ENCODE measurements around the gene EHD1.

Gene EHD1

GRCh38 chr11:64878494-64879243, at the start of gene EHD1:
Gene EHD1, minus strand, starts transcription at chr11:64878621. Its CDS starts 157 bp downstream, at chr11:64878464.
- H3K4me1 ChIP-seq (ENCODE audit: control insufficient read depth in 1 of 2, insufficient read depth in 2 of 2, low read length in 2 of 2), result peaks cover 52 to 61% of the 10 kb centered on the region in 2 donors

GRCh38 chr11:64926689-64927088, 48.3 kb upstream of the EHD1 start:
- Histone ChIP-seq H3K36me3 (ENCODE audit: control insufficient read depth in 1 of 2, insufficient read depth in 2 of 2, low read length in 2 of 2) (peaks cover 20 to 28% of the 10 kb centered on the region in 2 donors), H3K4me3 (ENCODE audit: low read depth in 1 of 2, low read length in 2 of 2) (no peak overlapping the region)

More at GRCh38 chr11:64878494-64879243, at the start of gene EHD1:
- Histone ChIP-seq H3K27me3 (ENCODE audit: control insufficient read depth in 1 of 2, insufficient read depth in 2 of 2, low read length in 2 of 2) (no peaks in the 10 kb centered on the region), H3K9me3 (ENCODE audit: control insufficient read depth in 1 of 2, low read length in 2 of 2) (no peaks in the 10 kb centered on the region), H3K9ac (ENCODE audit: low read depth in 1 of 2, low read length in 2 of 2) (peak within 1 kb of the TSS; percentile 91 to 93), H3K27ac (ENCODE audit: low read depth, low read length) (peak within 1 kb of the TSS; percentile 89), H3K4me3 (ENCODE audit: low read depth in 1 of 2, low read length in 2 of 2) (peak within 1 kb of the TSS; percentile 87 to 90), H3K36me3 (ENCODE audit: control insufficient read depth in 1 of 2, insufficient read depth in 2 of 2, low read length in 2 of 2) (peaks cover 6 to 8% of the 10 kb centered on the region in 2 donors)

GRCh38 chr11:64925536-64926436, 47.4 kb upstream of the EHD1 start:
- Histone ChIP-seq H3K27me3 (ENCODE audit: control insufficient read depth in 1 of 2, insufficient read depth in 2 of 2, low read length in 2 of 2) (no peaks in the 10 kb centered on the region), H3K9me3 (ENCODE audit: control insufficient read depth in 1 of 2, low read length in 2 of 2) (no peaks in the 10 kb centered on the region), H3K9ac (ENCODE audit: low read depth in 1 of 2, low read length in 2 of 2) (peak overlapping the region; percentile 83 to 86), H3K4me1 (ENCODE audit: control insufficient read depth in 1 of 2, insufficient read depth in 2 of 2, low read length in 2 of 2) (peaks cover 11 to 20% of the 10 kb centered on the region in 2 donors), H3K4me3 (ENCODE audit: low read depth in 1 of 2, low read length in 2 of 2) (peak overlapping the region; percentile 85 to 95), H3K27ac (ENCODE audit: low read depth, low read length) (no peak overlapping the region), H3K36me3 (ENCODE audit: control insufficient read depth in 1 of 2, insufficient read depth in 2 of 2, low read length in 2 of 2) (peaks cover 13 to 18% of the 10 kb centered on the region in 2 donors)

More at GRCh38 chr11:64926689-64927088, 48.3 kb upstream of the EHD1 start:
- no peaks in the 10 kb centered on the region for H3K27me3 ChIP-seq (ENCODE audit: control insufficient read depth in 1 of 2, insufficient read depth in 2 of 2, low read length in 2 of 2)
- H3K9ac ChIP-seq (ENCODE audit: low read depth in 1 of 2, low read length in 2 of 2), result no peak overlapping the region
- H3K9me3 ChIP-seq (ENCODE audit: control insufficient read depth in 1 of 2, low read length in 2 of 2), result no peaks in the 10 kb centered on the region
- H3K4me1 ChIP-seq (ENCODE audit: control insufficient read depth in 1 of 2, insufficient read depth in 2 of 2, low read length in 2 of 2), result peaks cover 11 to 20% of the 10 kb centered on the region in 2 donors
- no peak overlapping the region for H3K27ac ChIP-seq (ENCODE audit: low read depth, low read length)

- peaks cover 11 to 20% of the 10 kb centered on the region in 2 donors for H3K4me1 ChIP-seq (ENCODE audit: control insufficient read depth in 1 of 2, insufficient read depth in 2 of 2, low read length in 2 of 2)
- peak overlapping the region; percentile 62 for H3K27ac ChIP-seq (ENCODE audit: low read depth, low read length)
- peak overlapping the region; percentile 85 to 95 for H3K4me3 ChIP-seq (ENCODE audit: low read depth in 1 of 2, low read length in 2 of 2)
- no peaks in the 10 kb centered on the region for H3K27me3 ChIP-seq (ENCODE audit: control insufficient read depth in 1 of 2, insufficient read depth in 2 of 2, low read length in 2 of 2)
- H3K9me3 ChIP-seq (ENCODE audit: control insufficient read depth in 1 of 2, low read length in 2 of 2), result no peaks in the 10 kb centered on the region
- H3K36me3 ChIP-seq (ENCODE audit: control insufficient read depth in 1 of 2, insufficient read depth in 2 of 2, low read length in 2 of 2), result peaks cover 8 to 10% of the 10 kb centered on the region in 2 donors
- peak overlapping the region; percentile 83 to 86 for H3K9ac ChIP-seq (ENCODE audit: low read depth in 1 of 2, low read length in 2 of 2)
These were observed 46.5 kb upstream of the EHD1 start for GRCh38 chr11:64924910-64925284.

- H3K4me1 ChIP-seq (ENCODE audit: control insufficient read depth in 1 of 2, insufficient read depth in 2 of 2, low read length in 2 of 2), result peaks cover 11 to 20% of the 10 kb centered on the region in 2 donors
- H3K27me3 ChIP-seq (ENCODE audit: control insufficient read depth in 1 of 2, insufficient read depth in 2 of 2, low read length in 2 of 2), result no peaks in the 10 kb centered on the region
- peak within 1 kb of the TSS; percentile 94 for H3K27ac ChIP-seq (ENCODE audit: low read depth, low read length)
- peaks cover 4 to 7% of the 10 kb centered on the region in 2 donors for H3K36me3 ChIP-seq (ENCODE audit: control insufficient read depth in 1 of 2, insufficient read depth in 2 of 2, low read length in 2 of 2)
- H3K9ac ChIP-seq (ENCODE audit: low read depth in 1 of 2, low read length in 2 of 2), result peak within 1 kb of the TSS; percentile 83 to 86
- H3K9me3 ChIP-seq (ENCODE audit: control insufficient read depth in 1 of 2, low read length in 2 of 2), result no peaks in the 10 kb centered on the region
- peak within 1 kb of the TSS; percentile 85 to 95 for H3K4me3 ChIP-seq (ENCODE audit: low read depth in 1 of 2, low read length in 2 of 2)
These were observed 45.8 kb upstream of the EHD1 start, which contains the start of gene PPP2R5B for GRCh38 chr11:64923944-64924909. Gene PPP2R5B, plus strand, starts transcription at chr11:64924689. Its CDS starts 1,046 bp downstream, at chr11:64925735.

DNA sequence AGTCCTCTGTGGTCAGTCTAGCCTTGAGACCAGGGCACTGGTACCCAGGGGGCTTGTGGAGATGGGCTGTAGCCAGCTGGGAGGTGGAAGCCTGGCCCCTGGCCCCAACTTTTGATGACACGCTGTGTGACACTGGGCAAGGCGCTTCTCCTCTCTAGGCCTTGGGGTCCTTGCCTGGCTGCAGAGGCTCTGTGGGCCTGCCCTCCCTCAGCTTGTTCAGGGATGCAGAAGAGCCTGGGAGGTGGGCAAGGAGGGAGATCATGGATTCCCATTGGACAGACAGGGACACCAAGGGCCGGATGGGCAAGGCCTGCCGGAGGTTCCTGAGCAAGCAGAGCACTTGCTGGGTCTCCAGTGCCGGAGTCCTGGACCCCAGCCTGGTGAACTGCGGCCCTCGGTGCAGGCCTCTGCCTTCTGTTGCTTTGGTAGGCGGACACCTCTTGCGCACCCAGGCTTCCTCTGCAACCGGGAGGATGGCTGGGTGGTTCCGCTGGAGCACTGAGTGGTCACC, 44.8 kb upstream of the EHD1 start:
- Histone ChIP-seq H3K4me3 (ENCODE audit: low read depth in 1 of 2, low read length in 2 of 2) (peak overlapping the region in 1 of 2 donors; percentile 95), H3K4me1 (ENCODE audit: control insufficient read depth in 1 of 2, insufficient read depth in 2 of 2, low read length in 2 of 2) (peaks cover 12 to 22% of the 10 kb centered on the region in 2 donors), H3K36me3 (ENCODE audit: control insufficient read depth in 1 of 2, insufficient read depth in 2 of 2, low read length in 2 of 2) (peaks cover 3 to 4% of the 10 kb centered on the region in 2 donors), H3K27ac (ENCODE audit: low read depth, low read length) (no peak overlapping the region), H3K27me3 (ENCODE audit: control insufficient read depth in 1 of 2, insufficient read depth in 2 of 2, low read length in 2 of 2) (no peaks in the 10 kb centered on the region), H3K9me3 (ENCODE audit: control insufficient read depth in 1 of 2, low read length in 2 of 2) (no peaks in the 10 kb centered on the region), H3K9ac (ENCODE audit: low read depth in 1 of 2, low read length in 2 of 2) (peak overlapping the region; percentile 16 to 83)

DNA sequence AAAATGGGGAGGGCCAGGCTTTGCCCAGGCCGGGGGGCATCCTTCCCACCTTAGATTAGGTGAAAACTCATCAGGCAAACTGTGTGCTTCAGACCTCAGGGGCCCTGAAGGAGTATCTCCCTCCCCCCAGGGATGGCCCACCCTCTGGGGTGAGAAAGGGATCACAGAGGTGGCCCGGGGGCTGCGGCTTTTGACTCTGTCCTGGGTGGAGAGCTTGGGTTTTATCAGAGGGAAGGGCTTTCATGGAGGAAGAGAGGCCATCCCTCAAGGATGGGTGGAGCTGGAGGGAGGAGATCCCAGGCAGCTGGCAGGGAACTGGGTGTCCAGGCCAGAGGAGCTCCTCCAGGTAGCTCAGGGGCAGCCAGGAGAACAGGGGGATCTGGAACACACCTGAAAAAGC, 43.0 kb upstream of the EHD1 start:
- Histone ChIP-seq H3K4me1 (ENCODE audit: control insufficient read depth in 1 of 2, insufficient read depth in 2 of 2, low read length in 2 of 2) (peaks cover 20 to 27% of the 10 kb centered on the region in 2 donors), H3K27ac (ENCODE audit: low read depth, low read length) (no peak overlapping the region), H3K27me3 (ENCODE audit: control insufficient read depth in 1 of 2, insufficient read depth in 2 of 2, low read length in 2 of 2) (no peaks in the 10 kb centered on the region), H3K36me3 (ENCODE audit: control insufficient read depth in 1 of 2, insufficient read depth in 2 of 2, low read length in 2 of 2) (no peaks in the 10 kb centered on the region), H3K9me3 (ENCODE audit: control insufficient read depth in 1 of 2, low read length in 2 of 2) (no peaks in the 10 kb centered on the region), H3K4me3 (ENCODE audit: low read depth in 1 of 2, low read length in 2 of 2) (no peak overlapping the region), H3K9ac (ENCODE audit: low read depth in 1 of 2, low read length in 2 of 2) (no peak overlapping the region)

DNA sequence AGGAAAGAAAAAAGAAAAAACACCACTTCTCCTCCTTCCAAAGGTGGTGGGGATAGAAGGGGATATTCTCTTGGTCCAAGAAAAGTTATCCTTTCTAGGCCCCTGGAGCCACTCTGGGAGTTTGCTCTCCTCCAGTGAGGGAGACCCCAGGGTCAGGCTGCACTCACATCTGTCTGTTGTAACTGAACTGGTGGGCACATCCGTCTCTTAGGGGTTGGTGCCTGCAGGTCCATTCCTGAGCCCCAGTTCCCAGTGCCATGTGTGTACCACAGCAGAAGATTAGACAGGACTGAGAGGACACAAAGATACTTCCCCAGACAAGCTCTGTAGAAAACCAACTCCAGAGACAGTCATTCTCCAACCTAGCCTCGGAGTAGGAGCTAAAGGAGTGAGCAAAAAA, 41.7 kb upstream of the EHD1 start:
- Histone ChIP-seq H3K27me3 (ENCODE audit: control insufficient read depth in 1 of 2, insufficient read depth in 2 of 2, low read length in 2 of 2) (no peaks in the 10 kb centered on the region), H3K36me3 (ENCODE audit: control insufficient read depth in 1 of 2, insufficient read depth in 2 of 2, low read length in 2 of 2) (no peaks in the 10 kb centered on the region), H3K27ac (ENCODE audit: low read depth, low read length) (no peak overlapping the region), H3K9ac (ENCODE audit: low read depth in 1 of 2, low read length in 2 of 2) (no peak overlapping the region), H3K9me3 (ENCODE audit: control insufficient read depth in 1 of 2, low read length in 2 of 2) (no peaks in the 10 kb centered on the region), H3K4me1 (ENCODE audit: control insufficient read depth in 1 of 2, insufficient read depth in 2 of 2, low read length in 2 of 2) (peaks cover 23 to 30% of the 10 kb centered on the region in 2 donors), H3K4me3 (ENCODE audit: low read depth in 1 of 2, low read length in 2 of 2) (no peak overlapping the region)

DNA sequence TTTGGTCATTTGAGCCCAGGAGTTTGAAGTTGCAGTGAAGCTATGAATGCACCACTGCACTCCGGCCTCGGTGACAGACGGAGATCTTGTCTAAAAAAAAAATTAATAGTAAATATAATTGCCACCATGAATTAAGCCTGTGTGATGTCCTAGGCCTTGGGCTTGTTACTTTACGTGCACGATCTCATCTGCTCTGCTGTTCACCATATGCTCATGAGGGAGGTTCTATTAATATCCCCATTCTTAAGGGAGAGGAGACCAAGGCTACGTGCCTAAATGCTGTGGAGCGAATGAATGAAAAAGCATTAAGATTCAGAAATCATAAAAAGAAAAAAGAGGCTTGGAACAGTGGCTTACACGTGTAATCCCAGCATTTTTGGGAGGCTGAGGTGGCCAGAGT, 41.2 kb upstream of the EHD1 start:
- Histone ChIP-seq H3K4me3 (ENCODE audit: low read depth in 1 of 2, low read length in 2 of 2) (no peak overlapping the region), H3K27me3 (ENCODE audit: control insufficient read depth in 1 of 2, insufficient read depth in 2 of 2, low read length in 2 of 2) (no peaks in the 10 kb centered on the region), H3K27ac (ENCODE audit: low read depth, low read length) (no peak overlapping the region), H3K4me1 (ENCODE audit: control insufficient read depth in 1 of 2, insufficient read depth in 2 of 2, low read length in 2 of 2) (peaks cover 23 to 30% of the 10 kb centered on the region in 2 donors), H3K36me3 (ENCODE audit: control insufficient read depth in 1 of 2, insufficient read depth in 2 of 2, low read length in 2 of 2) (no peaks in the 10 kb centered on the region), H3K9me3 (ENCODE audit: control insufficient read depth in 1 of 2, low read length in 2 of 2) (no peaks in the 10 kb centered on the region), H3K9ac (ENCODE audit: low read depth in 1 of 2, low read length in 2 of 2) (no peak overlapping the region)
